Stimulated activated CD8-positive, alpha-beta memory T cell treated with anti-CD3 and anti-CD28 coated beads, Interleukin-4, amount 100 ng/mL, for 4 hours (primary cell): Measurements from ENCODE around the gene NXPH3.

ENCODE experiments used
- DNase-seq, 2 donors: peaks; one replicate each; pipeline ENCODE4 v3.0.0-alpha.2; 2020; ENCODE audit warnings: low read depth in 2 of 2, low spot score in 1 of 2

NXPH3 gene

DNA sequence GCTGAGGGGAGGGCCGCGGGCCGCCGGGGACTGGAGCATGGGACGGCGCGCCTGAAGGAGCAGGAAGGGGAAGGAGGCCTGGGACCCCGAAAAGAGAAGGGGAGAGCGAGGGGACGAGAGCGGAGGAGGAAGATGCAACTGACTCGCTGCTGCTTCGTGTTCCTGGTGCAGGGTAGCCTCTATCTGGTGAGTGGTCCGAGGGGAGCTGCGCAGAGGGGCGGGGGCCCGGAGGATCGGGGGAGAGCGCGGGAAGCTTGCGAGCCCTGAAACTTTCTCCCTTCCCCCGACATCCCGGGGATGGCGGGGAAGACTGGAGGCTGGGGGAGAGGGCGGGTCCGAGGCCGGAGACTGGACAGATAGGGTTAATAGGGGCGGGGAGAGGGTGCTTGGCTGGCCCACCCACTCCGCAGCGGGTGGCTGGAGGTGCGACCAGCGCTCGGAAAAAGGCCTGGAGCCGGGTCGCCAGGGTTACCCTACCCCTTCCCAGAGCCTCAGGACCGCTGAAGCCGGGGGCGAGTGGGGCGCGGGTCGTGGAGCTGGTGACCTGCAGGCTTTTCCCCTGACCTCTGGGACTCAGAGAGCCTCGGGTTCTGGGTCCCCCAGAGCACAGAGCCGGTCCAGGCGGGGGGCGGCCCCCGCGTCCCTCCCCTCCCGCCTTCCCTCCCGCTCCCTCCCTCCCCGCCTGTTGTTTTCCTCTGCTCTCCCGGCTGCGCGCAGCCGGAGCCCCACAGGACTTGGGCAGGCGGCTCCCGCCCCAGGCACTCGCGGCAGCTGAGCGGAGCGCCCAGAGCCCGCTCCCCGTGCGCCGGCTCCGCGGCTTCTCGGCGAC, 631 bp downstream of the NXPH3 start:
- no peak for DNase-seq

DNA sequence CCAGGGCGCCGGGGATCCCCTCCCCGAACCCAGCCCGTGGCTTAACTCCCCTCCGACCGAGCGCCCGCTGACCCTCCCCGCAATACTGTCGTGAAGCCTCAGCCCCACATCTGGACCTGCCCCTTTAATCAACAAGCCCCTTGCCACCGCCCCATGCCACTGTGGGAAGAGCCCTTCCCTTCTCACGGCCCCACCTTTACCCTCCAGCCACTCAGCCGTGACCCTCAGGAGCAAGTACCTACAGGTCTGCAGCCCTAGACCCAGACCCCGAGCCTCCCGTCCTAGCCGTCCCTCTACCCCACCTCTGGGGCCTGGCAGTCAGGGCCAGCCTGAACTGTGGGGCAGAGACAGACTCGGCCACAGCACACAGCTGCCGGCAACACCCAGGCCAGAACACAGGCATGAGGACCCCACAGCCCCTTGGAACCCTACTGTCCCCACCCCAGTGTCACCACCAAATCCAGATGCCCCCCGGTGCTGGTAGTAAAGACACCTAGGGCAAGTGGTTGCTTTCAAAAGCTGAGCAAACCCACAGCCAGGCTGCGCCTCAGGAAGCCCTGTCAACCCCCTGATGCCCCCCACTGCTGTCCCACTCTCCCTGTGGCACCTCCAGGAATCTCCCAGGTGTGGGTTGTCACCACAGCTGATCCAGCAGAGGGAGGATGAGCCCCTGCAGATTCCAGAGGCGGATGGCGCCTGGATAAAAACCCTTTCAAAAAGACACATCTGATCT, 1.4 kb downstream of the NXPH3 start:
- DNase-seq = no peak

DNA sequence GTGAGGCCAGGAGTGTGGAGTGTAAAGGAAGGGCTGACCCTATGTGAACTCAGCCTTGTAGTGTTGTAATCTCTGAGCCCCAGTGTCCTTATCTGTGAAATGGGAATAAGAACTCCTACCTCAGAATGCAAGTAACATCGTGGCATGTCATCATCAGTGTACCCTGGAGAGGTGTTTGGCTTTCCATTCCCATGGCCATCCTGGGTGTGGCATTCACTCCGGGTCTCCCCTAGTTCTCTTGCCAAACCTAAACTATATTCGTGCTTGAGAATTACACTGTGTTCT, 1.9 kb downstream of the NXPH3 start:
- DNase-seq = no peak

GRCh38 chr17:49577963-49578362, 2.3 kb downstream of the NXPH3 start:
- DNase-seq = no peak

- no peak for DNase-seq
Measured at GRCh38 chr17:49578414-49578813, 2.7 kb downstream of the NXPH3 start.

- no peak for DNase-seq
Measured at GRCh38 chr17:49578952-49579500, 3.4 kb downstream of the NXPH3 start.

DNA sequence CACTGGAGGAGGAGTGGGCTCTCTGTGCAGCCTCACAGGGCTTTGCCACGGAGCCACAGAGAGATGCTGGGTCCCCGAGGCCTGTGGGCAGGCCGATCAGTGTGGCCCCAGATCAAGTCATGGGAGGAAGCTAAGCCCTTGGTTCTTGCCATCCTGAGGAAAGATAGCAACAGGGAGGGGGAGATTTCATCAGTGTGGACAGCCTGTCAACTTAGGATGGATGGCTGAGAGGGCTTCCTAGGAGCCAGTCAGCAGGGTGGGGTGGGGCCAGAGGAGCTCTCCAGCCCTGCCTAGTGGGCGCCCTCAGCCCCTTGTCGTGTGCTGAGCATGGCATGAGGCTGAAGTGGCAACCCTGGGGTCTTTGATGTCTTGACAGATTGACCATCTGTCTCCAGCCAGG, 3.9 kb downstream of the NXPH3 start:
- no peak for DNase-seq

DNA sequence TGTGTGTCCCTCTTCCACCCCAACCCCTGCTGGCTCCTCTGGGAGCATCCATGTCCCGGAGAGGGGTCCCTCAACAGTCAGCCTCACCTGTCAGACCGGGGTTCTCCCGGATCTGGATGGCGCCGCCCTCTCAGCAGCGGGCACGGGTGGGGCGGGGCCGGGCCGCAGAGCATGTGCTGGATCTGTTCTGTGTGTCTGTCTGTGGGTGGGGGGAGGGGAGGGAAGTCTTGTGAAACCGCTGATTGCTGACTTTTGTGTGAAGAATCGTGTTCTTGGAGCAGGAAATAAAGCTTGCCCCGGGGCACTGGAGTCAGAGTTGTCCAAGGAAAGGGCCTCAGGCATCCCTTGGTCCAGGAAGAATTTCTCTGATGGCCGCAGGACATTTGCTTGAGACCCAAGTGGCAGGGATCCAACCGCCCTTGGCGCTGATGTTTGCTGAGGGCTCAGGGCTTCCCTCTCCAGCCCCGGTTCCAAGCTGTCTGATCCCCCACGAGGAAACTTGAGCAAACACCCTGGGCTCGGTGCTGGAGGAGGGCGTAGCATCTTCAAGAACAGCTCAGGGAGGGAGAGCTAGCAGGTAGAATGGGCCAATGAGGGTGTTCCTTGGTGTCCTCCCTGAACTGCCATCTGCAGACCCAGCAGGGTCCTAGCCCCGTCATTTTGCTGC, 4.5 kb downstream of the NXPH3 start:
- no peak for DNase-seq

DNA sequence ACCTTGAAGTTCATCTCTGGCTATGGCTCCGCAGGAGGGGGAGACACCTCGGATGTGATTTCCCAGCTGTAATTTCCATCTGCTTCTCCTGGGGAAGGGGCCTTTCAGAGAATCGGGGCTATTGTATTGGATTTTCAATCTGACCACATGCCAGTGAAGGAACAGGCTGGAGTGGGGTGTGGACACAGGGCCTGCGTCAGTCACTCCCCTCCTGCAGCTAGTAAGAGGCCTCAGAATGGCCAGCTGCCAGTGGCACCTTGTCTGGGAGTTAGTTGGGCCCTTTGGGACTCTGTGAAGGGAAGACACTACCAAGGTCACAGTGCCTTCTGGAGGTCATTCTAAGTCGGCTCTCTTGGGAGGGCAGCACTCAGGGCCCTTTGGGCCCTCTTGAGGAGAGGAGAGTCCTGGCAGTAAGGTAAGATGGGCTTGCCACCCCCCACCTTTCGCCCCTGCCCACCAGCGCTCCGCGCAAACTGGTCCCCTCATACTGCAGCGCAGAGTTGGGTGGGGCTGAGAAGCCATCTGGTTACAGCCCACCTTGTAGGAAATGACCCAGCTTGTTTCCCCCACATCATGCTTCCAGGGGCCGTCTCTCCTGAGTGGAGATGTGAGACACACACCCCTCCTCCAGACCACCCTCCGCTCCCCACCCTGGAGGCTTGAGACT, 5.4 kb downstream of the NXPH3 start:
- no peak for DNase-seq

DNA sequence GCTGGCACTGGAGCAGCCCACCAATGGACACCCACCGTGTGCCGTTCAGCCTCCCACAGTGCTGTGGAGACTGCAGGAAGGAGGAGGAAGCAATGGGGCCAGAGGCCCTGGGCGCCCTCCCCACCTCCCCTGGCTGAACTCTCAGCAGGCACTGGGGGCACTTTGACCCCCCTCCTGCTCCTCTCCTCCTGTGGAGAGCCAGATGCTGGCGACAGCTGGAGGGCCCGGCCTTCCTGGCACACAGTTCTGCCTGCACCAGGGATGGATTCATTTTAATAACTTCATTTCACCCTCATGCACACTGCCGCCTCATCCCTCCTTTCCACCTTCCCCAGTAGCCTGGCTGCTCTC, 6.0 kb downstream of the NXPH3 start:
- DNase-seq = no peak

DNA sequence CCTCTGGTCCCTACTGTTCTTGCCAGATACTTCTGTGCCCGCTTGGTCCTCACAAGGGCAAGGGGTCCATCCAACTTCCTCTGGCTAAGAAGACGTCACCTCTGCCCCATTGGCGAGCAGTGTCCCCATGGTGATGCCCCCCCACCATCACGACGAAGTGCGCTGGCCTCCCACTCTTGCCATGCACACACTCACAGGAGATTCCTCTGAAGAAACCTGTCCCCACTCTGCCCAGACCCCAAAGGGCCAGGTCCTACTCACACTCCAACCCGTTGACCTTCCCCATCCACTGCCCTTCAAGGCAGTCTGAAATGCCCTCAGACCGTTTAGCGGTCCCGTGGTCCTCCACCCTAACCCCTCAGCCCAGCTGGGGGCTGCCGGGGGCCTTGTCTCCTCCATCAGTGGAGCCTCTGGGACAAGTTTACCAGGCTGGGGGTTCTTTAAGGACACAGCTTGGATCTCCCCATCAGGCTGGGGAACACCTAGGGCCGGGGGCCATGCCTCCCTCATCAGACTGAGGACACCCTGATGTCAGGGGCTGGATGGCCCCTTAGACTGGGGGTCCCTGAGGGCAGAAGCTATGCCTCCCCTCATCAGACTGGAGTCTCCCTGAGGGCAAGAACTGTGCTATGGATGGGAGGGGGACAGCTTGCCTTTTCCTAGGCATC, 6.5 kb downstream of the NXPH3 start:
- DNase-seq = no peak

DNA sequence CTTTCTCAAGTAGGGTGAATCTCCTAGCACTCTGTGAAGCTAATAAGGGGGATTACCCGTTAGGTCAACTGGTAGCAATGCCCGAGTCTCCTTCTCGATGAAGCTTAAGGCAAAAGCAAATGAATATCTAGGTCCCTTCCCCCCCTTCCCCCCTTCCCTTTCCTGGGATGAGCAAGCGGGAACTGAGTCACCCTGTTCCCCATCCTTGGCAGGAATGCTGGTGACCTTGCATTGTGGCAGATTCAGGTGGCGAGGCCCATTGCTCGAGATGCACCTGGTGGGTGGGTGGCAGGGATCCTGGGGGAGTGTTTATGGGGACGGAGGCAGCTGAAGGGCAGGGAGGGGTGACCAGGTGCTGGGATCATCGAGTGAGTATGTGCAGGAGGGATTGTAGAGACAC, 7.1 kb downstream of the NXPH3 start:
- no peak for DNase-seq

DNA sequence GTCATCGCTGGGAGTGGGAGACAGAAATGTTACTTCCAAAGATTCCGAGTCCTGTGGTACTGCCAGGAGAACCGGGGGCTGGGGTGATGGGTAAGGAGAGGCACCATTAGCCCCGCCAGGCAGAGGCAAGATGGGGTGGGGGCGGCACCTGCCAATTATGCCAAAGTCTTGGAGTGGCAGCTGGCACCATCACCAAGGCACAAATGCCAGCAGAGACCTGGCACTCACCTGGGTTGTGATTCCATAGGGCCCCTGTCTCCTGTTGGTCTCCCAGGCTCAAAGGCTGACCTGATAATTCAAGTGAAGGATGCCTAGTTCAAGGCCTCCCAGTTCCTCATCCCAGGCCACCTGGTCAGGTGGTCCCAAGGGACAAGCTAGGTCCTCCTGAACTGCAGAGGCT, 7.6 kb downstream of the NXPH3 start:
- no peak for DNase-seq

GRCh38 chr17:49583889-49584288, 8.2 kb downstream of the NXPH3 start:
- DNase-seq = no peak

DNA sequence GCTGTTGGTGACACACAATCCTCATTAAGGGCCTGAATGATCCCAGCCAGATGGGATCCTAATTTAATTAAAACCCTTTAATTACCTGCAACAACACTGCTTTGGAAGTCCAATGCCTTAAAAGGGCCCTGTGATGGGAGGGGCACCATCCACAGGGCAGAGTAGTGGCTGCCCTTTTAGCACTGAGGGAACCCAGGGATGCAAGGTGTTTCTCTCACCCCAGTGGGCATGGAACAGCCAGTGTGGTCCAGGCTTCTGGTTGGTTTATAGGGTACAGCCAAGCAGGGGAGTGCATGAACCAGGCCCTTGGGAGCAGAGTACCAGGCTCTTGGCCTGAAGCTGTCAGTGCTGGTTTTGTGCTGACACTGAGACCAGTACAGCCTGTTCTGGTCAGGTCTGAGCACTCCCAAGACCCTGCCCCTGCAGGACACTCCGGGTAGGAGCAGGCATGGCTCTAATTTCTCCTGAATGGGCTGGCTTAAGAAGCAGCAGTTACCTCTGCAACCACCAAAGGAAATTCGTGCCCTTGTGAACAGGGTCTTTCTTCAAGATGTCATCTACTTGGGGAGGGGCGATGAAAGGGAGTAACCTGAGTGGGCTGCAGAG, 9.9 kb downstream of the NXPH3 start:
- no peak for DNase-seq

DNA sequence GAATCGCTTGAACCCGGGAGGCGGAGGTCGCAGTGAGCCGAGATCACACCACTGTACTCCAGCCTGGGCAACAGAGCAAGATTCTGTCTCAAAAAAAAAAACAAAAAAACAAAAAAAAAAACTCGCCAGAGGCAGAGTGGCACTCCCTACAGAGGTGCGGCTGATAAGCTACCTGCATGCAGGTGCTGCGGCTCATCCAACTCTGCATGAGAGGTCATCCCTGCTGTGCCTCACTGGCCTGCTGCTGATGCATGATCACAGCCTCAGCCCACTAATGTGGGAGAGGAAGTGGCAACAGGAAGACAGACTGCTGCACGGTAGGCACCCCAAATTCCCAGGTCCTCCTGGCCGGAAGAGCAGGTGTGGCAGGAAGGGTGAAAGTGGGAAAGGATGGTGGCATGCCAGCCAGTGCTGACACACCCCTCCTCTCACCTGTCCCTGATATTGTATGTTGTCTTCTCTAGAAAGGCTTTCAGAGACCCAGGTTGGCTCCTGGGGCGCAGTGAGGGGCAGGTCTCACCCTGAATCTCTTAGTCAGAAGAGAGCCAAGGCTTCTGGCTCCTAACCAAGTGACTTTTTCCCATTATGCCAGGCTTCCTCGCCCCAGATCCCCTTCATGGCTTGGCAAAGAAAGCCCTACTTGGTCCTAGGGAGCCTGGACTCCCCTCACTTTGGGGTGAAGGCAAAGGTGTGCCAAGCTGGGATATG, 11.8 kb downstream of the NXPH3 start:
- no peak for DNase-seq

DNA sequence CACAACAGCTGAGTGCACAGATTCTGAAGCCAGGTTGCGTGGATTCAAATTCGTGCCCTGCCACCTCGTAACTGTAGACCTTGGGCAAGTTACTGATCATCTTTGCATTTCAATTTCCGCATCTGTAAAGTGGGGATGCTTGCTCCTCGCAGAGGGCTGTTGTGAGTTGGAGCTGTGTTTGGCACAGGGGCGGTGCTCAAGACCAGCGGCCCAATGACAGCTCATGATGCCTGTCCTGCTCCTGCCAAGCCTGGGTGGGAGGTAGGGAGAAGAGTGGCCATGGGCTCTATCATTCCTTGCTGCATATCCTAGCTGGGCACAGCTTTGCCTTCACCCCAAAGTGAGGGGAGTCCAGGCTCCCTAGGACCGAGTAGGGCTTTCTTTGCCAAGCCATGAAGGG, 12.6 kb downstream of the NXPH3 start:
- DNase-seq = no peak

GRCh38 chr17:49588726-49589576, 13.3 kb downstream of the NXPH3 start:
- no peak for DNase-seq

- DNase-seq = no peak
Measured at GRCh38 chr17:49589577-49589927, 13.9 kb downstream of the NXPH3 start.
